H9 (cell line): Measurements from ENCODE around the gene DAND5. TPM values are rescaled to one million over a fixed set of nuclear protein-coding genes. Genes with fewer than 3 reads are reported as not detected.

Experiments used
- DNase-seq: peaks from one replicate; pipeline ENCODE4 v3.0.0-alpha.2; 2017
- H2AFZ ChIP-seq: one replicate; pipeline ENCODE4 v1.6.1; 2013; ENCODE audit warnings: mild to moderate bottlenecking, low read length, control low read depth, moderate library complexity
- H2AK5ac ChIP-seq: 2 replicates; pipeline ENCODE4 v1.6.1; 2013; ENCODE audit warnings: low read length, control low read depth, mixed read lengths; ENCODE audit not compliant: insufficient read length
- H2BK120ac ChIP-seq: one replicate; pipeline ENCODE4 v1.6.1; 2013; ENCODE audit warnings: low read depth, mild to moderate bottlenecking, low read length, control low read depth, inconsistent platforms; ENCODE audit not compliant: poor library complexity, severe bottlenecking
- H2BK12ac ChIP-seq: 2 replicates; pipeline ENCODE4 v1.6.1; 2013; ENCODE audit warnings: low read length, control low read depth, mixed read lengths, low read depth; ENCODE audit not compliant: insufficient read length
- H2BK15ac ChIP-seq: 2 replicates; pipeline ENCODE4 v1.6.1; 2013; ENCODE audit warnings: low read depth, low read length, control low read depth
- H2BK20ac ChIP-seq: one replicate; pipeline ENCODE4 v1.6.1; 2013; ENCODE audit warnings: low read depth, mild to moderate bottlenecking, low read length, control low read depth, inconsistent platforms; ENCODE audit not compliant: poor library complexity, severe bottlenecking
- H2BK5ac ChIP-seq: 2 replicates; pipeline ENCODE4 v1.6.1; 2013; ENCODE audit warnings: low read length, control low read depth, mixed read lengths; ENCODE audit not compliant: insufficient read length
- H3K14ac ChIP-seq: 2 replicates; pipeline ENCODE4 v1.6.1; 2013; ENCODE audit warnings: low read length, control low read depth; ENCODE audit not compliant: insufficient read depth
- H3K18ac ChIP-seq: 2 replicates; pipeline ENCODE4 v1.6.1; 2013; ENCODE audit warnings: low read depth, mild to moderate bottlenecking, mixed read lengths, low read length, control low read depth; ENCODE audit not compliant: insufficient read length
- H3K23ac ChIP-seq: 2 replicates; pipeline ENCODE4 v1.6.1; 2013; ENCODE audit warnings: low read length, control low read depth, mixed read lengths, low read depth; ENCODE audit not compliant: insufficient read length
- H3K23me2 ChIP-seq: 2 replicates; pipeline ENCODE4 v1.6.1; 2013; ENCODE audit warnings: low read depth, mild to moderate bottlenecking, mixed read lengths, low read length, control low read depth; ENCODE audit not compliant: insufficient read length, poor library complexity, severe bottlenecking
- H3K27ac ChIP-seq: 2 replicates; pipeline ENCODE4 v1.5.1; 2013; ENCODE audit warnings: low read length, control low read depth, mixed read lengths, low read depth; ENCODE audit not compliant: insufficient read length
- H3K27me3 ChIP-seq: 2 replicates; pipeline ENCODE4 v1.6.1; 2013; ENCODE audit warnings: low read length, control low read depth, inconsistent platforms; ENCODE audit not compliant: insufficient read depth
- H3K4ac ChIP-seq: 2 replicates; pipeline ENCODE4 v1.6.1; 2013; ENCODE audit warnings: low read depth, mild to moderate bottlenecking, control low read depth, inconsistent platforms, low read length, moderate library complexity
- H3K4me1 ChIP-seq: 2 replicates; pipeline ENCODE4 v1.6.1; 2013; ENCODE audit warnings: low read length, control low read depth, inconsistent platforms; ENCODE audit not compliant: insufficient read depth
- H3K4me2 ChIP-seq: 2 replicates; pipeline ENCODE4 v1.6.1; 2013; ENCODE audit warnings: low read length, control low read depth, mixed read lengths; ENCODE audit not compliant: insufficient read length, insufficient read depth
- H3K56ac ChIP-seq: 2 replicates; pipeline ENCODE4 v1.6.1; 2013; ENCODE audit warnings: low read depth, mild to moderate bottlenecking, mixed read lengths, low read length, control low read depth; ENCODE audit not compliant: insufficient read length
- H3K79me1 ChIP-seq: 2 replicates; pipeline ENCODE4 v1.6.1; 2013; ENCODE audit warnings: low read depth, mild to moderate bottlenecking, moderate library complexity, low read length, control low read depth, inconsistent platforms; ENCODE audit not compliant: insufficient read depth, poor library complexity, severe bottlenecking
- H3K79me2 ChIP-seq: 2 replicates; pipeline ENCODE4 v1.6.1; 2013; ENCODE audit warnings: low read length, control low read depth, inconsistent platforms; ENCODE audit not compliant: insufficient read depth
- H3K9ac ChIP-seq: 2 replicates; pipeline ENCODE4 v1.6.1; 2013; ENCODE audit warnings: low read length, control low read depth, mixed read lengths; ENCODE audit not compliant: insufficient read length; ENCODE audit errors: extremely low read depth
- H3K9me3 ChIP-seq: one replicate; pipeline ENCODE4 v1.6.1; 2013; ENCODE audit warnings: low read depth, low read length, inconsistent platforms; ENCODE audit not compliant: control insufficient read depth
- H3T11ph ChIP-seq: one replicate; pipeline ENCODE4 v1.6.1; 2013; ENCODE audit warnings: mild to moderate bottlenecking, low read length, control low read depth, inconsistent platforms
- H4K20me1 ChIP-seq: one replicate; pipeline ENCODE4 v1.6.1; 2013; ENCODE audit not compliant: control insufficient read depth, insufficient read length, insufficient read depth
- H4K5ac ChIP-seq: 2 replicates; pipeline ENCODE4 v1.6.1; 2013; ENCODE audit warnings: low read depth, mild to moderate bottlenecking, mixed read lengths, low read length, control low read depth; ENCODE audit not compliant: insufficient read length
- H4K8ac ChIP-seq: replicated peaks from 2 replicates; pipeline ENCODE4 v1.6.1; 2013; ENCODE audit warnings: low read length, control low read depth, mixed read lengths, low read depth; ENCODE audit not compliant: insufficient read length
- H4K91ac ChIP-seq: 2 replicates; pipeline ENCODE4 v1.6.1; 2013; ENCODE audit warnings: low read depth, mild to moderate bottlenecking, moderate library complexity, mixed read lengths, low read length, control low read depth; ENCODE audit not compliant: insufficient read length
- H3K27ac Mint-ChIP-seq, 3 experiments: 2 replicates in 2 of 3; 3 replicates in 1 of 3; pipeline ENCODE4 v1.8.0; 2020 to 2021; ENCODE audit warnings: mixed read lengths in 3 of 3, mild to moderate bottlenecking in 1 of 3, moderate library complexity in 1 of 3
- H3K27me3 Mint-ChIP-seq: 2 replicates; pipeline ENCODE4 v1.8.0; 2021; ENCODE audit warnings: low read depth, mild to moderate bottlenecking, moderate library complexity, mixed read lengths
- H3K36me3 Mint-ChIP-seq, 3 experiments: 2 replicates in 2 of 3; 3 replicates in 1 of 3; pipeline ENCODE4 v1.8.0; 2020 to 2021; ENCODE audit warnings: low read depth in 3 of 3, mixed read lengths in 3 of 3; ENCODE audit not compliant: insufficient read depth in 1 of 3
- H3K4me1 Mint-ChIP-seq, 2 experiments: 2 replicates each; pipeline ENCODE4 v1.8.0; 2020; ENCODE audit warnings: mixed read lengths in 2 of 2
- H3K4me3 Mint-ChIP-seq, 2 experiments: 2 replicates in 1 of 2; 3 replicates in 1 of 2; pipeline ENCODE4 v1.8.0; 2020 to 2021; ENCODE audit warnings: mild to moderate bottlenecking in 2 of 2, mixed read lengths in 2 of 2, moderate library complexity in 1 of 2
- H3K9me3 Mint-ChIP-seq, 2 experiments: 2 replicates in 1 of 2; 3 replicates in 1 of 2; pipeline ENCODE4 v1.8.0; 2020; ENCODE audit warnings: mild to moderate bottlenecking in 2 of 2, mixed read lengths in 2 of 2, moderate library complexity in 1 of 2
- CTCF ChIP-seq: fragments of 200-600 bp; sonication (generic); conservative IDR thresholded peaks from 3 replicates; pipeline ENCODE4 v1.8.0; 2021; ENCODE audit warnings: antibody characterized with exemption, mild to moderate bottlenecking
- WGBS: extraction: QIAGEN DNeasy Blood & Tissue Kit; methylation state at CpG from one replicate; pipeline ENCODE4 v1.1.7; 2013; ENCODE audit warnings: missing lambda C conversion rate, low lambda C conversion rate, mixed read lengths; ENCODE audit not compliant: insufficient read length; ENCODE audit errors: extremely low coverage; 5-methylcytosine and 5-hydroxymethylcytosine counted together
- total RNA-seq: library from RNA; stranded (reverse); gene quantifications from 2 replicates; pipeline ENCODE4 v1.2.1, GENCODE V29; 2021

Gene DAND5
- total RNA-seq, 1 experiment from 2014 or later, result 0.11 TPM

- Histone ChIP-seq H4K20me1 (peaks cover 2% of the 10 kb centered on the region), H3K56ac (no peak overlapping the region), H2BK15ac (no peak overlapping the region), H2BK12ac (no peak overlapping the region), H2BK20ac (no peak overlapping the region), H3K23ac (no peak overlapping the region), H3K18ac (no peak overlapping the region), H3K4me2 (peak overlapping the region; percentile 12), H3K79me1 (no peaks in the 10 kb centered on the region), H3K27ac (no peak overlapping the region), H3K79me2 (no peaks in the 10 kb centered on the region), H4K5ac (no peak overlapping the region), H3K14ac (no peak overlapping the region), H3K4me1 (peaks cover 7% of the 10 kb centered on the region), H2AK5ac (no peak overlapping the region), H2BK5ac (no peak overlapping the region), H3K23me2 (peaks cover 5% of the 10 kb centered on the region), H4K8ac (no peak overlapping the region), H3K4ac (no peak overlapping the region), H2BK120ac (no peak overlapping the region), H3K27me3 (peaks cover 93% of the 10 kb centered on the region), H3T11ph (no peak overlapping the region), H3K9ac (no peak overlapping the region), H3K9me3 (no peaks in the 10 kb centered on the region), H4K91ac (no peak overlapping the region), H2AFZ (no peak overlapping the region)
- peaks cover 39 to 78% of the 10 kb centered on the region in 2 experiments for H3K4me1 Mint-ChIP-seq
- H3K4me3 Mint-ChIP-seq, result peak overlapping the region in 1 of 2 experiments; percentile 43; a peak in 2 of 5 replicates
- no peak for DNase-seq
- H3K27me3 Mint-ChIP-seq, result peaks cover 100% of the 10 kb centered on the region
- no peak for TF ChIP-seq CTCF
- H3K36me3 Mint-ChIP-seq, result no peaks in the 10 kb centered on the region
- no CpG with 5 or more reads among the region's 4 CpGs for WGBS
- peaks cover 4 to 13% of the 10 kb centered on the region in 2 experiments for H3K9me3 Mint-ChIP-seq
- H3K27ac Mint-ChIP-seq, result no peak overlapping the region
These were observed 45.5 kb downstream of the DAND5 start for GRCh38 chr19:13014921-13015280.
